Progenitor cell of endocrine pancreas (in vitro differentiated cells): ENCODE measurements around the gene PDPK1. TPM values are rescaled to one million over a fixed set of nuclear protein-coding genes. Genes with fewer than 3 reads are reported as not detected.
A peak's percentile ranks its signal among the peaks of the same experiment; 100 is the strongest.

Experiments used
- DNase-seq: peaks from one replicate; pipeline ENCODE4 v3.0.0; 2021; ENCODE audit warnings: low spot score; ENCODE audit not compliant: unreplicated experiment
- H3K27ac Mint-ChIP-seq: 2 replicates; pipeline ENCODE4 v1.8.0; 2021; ENCODE audit warnings: mild to moderate bottlenecking, moderate library complexity, mixed read lengths
- H3K27me3 Mint-ChIP-seq: 2 replicates; pipeline ENCODE4 v1.8.0; 2021; ENCODE audit warnings: mixed read lengths
- H3K36me3 Mint-ChIP-seq: 2 replicates; pipeline ENCODE4 v1.8.0; 2022; ENCODE audit warnings: mixed read lengths; ENCODE audit not compliant: insufficient read depth
- H3K4me1 Mint-ChIP-seq: 2 replicates; pipeline ENCODE4 v1.8.0; 2021; ENCODE audit warnings: low read depth, mixed read lengths
- H3K4me3 Mint-ChIP-seq: 2 replicates; pipeline ENCODE4 v1.8.0; 2021; ENCODE audit warnings: low read depth, mild to moderate bottlenecking, moderate library complexity, mixed read lengths
- H3K9me3 Mint-ChIP-seq: 2 replicates; pipeline ENCODE4 v1.8.0; 2021; ENCODE audit warnings: low read depth, mixed read lengths
- total RNA-seq: library from RNA; stranded (reverse); gene quantifications from 2 replicates; pipeline ENCODE4 v1.2.1, GENCODE V29; 2021
- TF ChIP-seq, protein P1 (sequence below): fragments of 200-600 bp; sonication (generic); IDR thresholded peaks from one replicate; pipeline ENCODE4 v1.5.0; 2021; ENCODE audit warnings: antibody characterized with exemption, mild to moderate bottlenecking; ENCODE audit not compliant: unreplicated experiment

PDPK1 gene
- total RNA-seq, 1 donor from 2014 or later, result 45.0 TPM

DNA sequence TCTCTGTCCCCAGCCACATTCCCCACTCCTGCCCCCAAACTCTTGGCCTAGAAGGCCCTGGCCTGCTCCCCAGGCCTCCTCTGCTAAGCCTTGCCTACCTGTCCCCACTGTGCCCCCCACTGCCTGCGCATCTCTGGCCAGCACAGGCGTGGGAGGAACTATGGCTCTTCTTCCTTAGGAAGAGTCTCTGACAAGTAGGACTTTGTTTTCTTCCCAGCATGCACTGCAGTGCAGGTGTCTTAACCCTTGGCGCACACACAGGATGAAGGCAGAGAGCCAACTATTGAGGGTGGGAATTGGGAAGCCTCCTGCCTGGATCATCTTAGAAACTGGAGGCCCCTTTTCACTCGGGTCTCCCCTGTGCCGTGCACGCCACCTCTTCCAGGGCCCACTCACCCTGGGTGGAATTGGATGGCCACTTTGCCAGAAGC lies 14.0 kb upstream of the PDPK1 start:
- TF ChIP-seq, protein P1, sequence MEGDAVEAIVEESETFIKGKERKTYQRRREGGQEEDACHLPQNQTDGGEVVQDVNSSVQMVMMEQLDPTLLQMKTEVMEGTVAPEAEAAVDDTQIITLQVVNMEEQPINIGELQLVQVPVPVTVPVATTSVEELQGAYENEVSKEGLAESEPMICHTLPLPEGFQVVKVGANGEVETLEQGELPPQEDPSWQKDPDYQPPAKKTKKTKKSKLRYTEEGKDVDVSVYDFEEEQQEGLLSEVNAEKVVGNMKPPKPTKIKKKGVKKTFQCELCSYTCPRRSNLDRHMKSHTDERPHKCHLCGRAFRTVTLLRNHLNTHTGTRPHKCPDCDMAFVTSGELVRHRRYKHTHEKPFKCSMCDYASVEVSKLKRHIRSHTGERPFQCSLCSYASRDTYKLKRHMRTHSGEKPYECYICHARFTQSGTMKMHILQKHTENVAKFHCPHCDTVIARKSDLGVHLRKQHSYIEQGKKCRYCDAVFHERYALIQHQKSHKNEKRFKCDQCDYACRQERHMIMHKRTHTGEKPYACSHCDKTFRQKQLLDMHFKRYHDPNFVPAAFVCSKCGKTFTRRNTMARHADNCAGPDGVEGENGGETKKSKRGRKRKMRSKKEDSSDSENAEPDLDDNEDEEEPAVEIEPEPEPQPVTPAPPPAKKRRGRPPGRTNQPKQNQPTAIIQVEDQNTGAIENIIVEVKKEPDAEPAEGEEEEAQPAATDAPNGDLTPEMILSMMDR, result no peak
- Mint-ChIP-seq H3K9me3 (no peaks in the 10 kb centered on the region), H3K4me3 (peak overlapping the region; percentile 23), H3K4me1 (peaks cover 20% of the 10 kb centered on the region), H3K36me3 (peaks cover 1% of the 10 kb centered on the region), H3K27me3 (no peaks in the 10 kb centered on the region), H3K27ac (peak overlapping the region; percentile 86)
- no peak for DNase-seq

DNA sequence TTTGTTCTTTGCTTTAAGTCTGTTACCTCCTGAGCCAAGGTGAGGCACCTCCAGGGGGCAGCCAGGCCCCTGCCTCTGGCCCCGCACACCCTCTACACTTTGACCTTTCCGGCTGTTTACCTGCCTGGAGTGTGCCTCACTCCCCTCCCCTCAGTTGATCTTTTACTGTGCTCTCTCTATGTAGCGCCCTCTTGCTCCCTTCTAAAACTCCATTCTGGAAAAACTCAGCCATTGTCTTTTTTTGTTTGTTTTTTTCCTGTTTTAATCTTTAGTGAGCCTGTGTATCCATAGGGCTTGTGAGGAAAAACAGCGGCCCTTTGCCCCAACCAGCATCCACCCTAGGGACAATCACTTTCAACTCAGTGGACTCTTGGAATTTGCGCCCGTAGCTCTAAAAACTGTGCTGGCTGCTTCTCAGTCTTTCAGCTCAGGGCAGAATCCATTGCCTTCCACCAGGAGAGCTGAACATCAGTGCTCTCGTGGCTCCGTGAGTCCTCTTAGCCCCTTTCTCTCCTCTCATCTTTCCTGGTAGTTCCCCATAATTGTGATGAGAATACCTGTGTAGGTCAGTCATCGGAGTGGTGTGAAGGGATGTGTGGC lies 13.4 kb upstream of the PDPK1 start:
- TF ChIP-seq, protein P1, result peak; percentile 42
- Mint-ChIP-seq H3K4me1 (peaks cover 20% of the 10 kb centered on the region), H3K4me3 (peak overlapping the region; percentile 23), H3K27me3 (no peaks in the 10 kb centered on the region), H3K36me3 (peaks cover 1% of the 10 kb centered on the region), H3K27ac (peak overlapping the region; percentile 86), H3K9me3 (no peaks in the 10 kb centered on the region)
- no peak for DNase-seq

DNA sequence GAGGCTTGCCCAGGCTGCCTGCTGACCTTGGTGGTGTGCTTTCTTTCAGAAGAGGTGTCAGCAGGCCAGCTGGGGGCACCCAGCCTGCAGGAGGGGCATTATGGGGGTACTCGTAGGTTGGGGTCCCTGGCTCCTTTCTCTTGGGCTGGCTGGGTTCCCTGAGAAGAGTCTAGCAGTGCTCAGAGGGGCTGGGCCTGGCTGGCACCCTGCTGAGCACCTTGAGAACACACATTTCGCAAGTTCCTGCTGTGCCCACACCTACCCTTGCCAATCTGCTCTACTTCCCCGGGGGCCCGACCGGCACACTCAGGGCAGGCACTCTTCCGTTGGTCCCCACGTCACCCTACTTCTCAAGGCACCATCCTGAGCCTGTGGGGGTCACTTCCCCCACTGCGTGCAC lies 11.7 kb upstream of the PDPK1 start:
- TF ChIP-seq, protein P1, result no peak
- H3K4me3 Mint-ChIP-seq, result no peak overlapping the region
- peak overlapping the region; percentile 73 for H3K27ac Mint-ChIP-seq
- peaks cover 15% of the 10 kb centered on the region for H3K4me1 Mint-ChIP-seq
- H3K9me3 Mint-ChIP-seq, result no peaks in the 10 kb centered on the region
- H3K36me3 Mint-ChIP-seq, result peaks cover 3% of the 10 kb centered on the region
- DNase-seq, result no peak
- H3K27me3 Mint-ChIP-seq, result no peaks in the 10 kb centered on the region

DNA sequence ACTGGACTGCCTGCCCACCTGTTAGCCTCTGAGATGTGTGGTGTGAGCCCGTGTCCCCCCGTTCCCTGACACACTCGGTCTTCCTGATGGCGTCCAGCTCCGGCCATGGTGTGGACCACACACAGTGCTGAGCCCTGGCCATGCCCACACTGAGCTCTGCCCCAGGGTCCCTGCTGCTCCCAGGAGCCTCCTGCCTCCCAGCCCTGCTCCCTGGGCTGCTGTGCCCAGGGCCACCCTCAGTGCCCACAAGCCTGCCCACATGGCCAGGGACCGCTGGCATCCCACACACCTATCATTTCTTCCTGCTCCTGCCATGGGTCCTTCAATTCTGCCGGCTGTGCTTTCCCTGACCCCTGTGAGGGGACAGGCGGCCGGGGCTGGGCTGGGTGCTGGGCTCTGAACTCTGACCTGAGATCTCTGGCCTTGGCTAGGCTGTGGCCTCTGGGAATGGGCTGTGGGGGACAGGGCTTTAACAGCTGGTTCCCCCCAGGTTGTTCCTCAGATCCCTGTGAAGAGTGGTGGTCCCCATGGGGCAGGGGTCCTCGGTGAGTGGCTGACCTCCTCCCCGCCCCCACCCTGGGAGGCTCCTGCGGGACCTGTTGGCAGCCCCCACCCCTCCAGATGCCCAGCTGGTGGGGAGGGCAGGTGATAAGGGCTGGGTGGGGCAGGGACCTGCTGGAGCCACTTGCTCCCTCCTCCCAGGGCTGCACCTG lies 10.6 kb upstream of the PDPK1 start:
- no peak for DNase-seq
- Mint-ChIP-seq H3K9me3 (no peaks in the 10 kb centered on the region), H3K27ac (no peak overlapping the region), H3K36me3 (peaks cover 3% of the 10 kb centered on the region), H3K27me3 (no peaks in the 10 kb centered on the region), H3K4me3 (no peak overlapping the region), H3K4me1 (peaks cover 13% of the 10 kb centered on the region)
- TF ChIP-seq, protein P1, result no peak

DNA sequence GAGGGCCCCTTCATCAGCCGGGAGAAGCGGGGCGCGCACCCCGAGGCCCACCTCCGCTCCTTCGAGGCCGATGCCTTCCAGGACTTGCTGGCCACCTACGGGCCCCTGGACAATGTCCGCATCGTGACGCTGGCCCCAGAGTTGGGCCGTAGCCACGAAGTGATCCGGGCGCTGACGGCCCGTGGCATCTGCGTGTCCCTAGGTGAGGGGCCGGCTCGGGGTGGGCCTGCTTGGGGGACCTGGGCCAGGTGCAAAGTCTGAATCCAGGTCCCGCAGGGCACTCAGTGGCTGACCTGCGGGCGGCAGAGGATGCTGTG lies 10.1 kb upstream of the PDPK1 start:
- H3K9me3 Mint-ChIP-seq, result no peaks in the 10 kb centered on the region
- no peak for DNase-seq

More for the DNA sequence above, 10.1 kb upstream of the PDPK1 start:
- Mint-ChIP-seq H3K36me3 (peaks cover 3% of the 10 kb centered on the region), H3K27ac (no peak overlapping the region), H3K27me3 (no peaks in the 10 kb centered on the region), H3K4me3 (no peak overlapping the region), H3K4me1 (peaks cover 13% of the 10 kb centered on the region)
- TF ChIP-seq, protein P1, result no peak
